WTC11 (cell line): Measurements from ENCODE around the gene SPATA3.

Experiments
- CBFB ChIP-seq: sonication (generic); formaldehyde crosslinking; IDR thresholded peaks from 2 replicates; pipeline ENCODE4 v1.8.1; 2022; ENCODE audit warnings: mild to moderate bottlenecking, low read depth, missing genetic modification reagents
- CREB1 ChIP-seq: sonication (generic); formaldehyde crosslinking; IDR thresholded peaks from 2 replicates; pipeline ENCODE4 v1.8.0; 2023; ENCODE audit warnings: mild to moderate bottlenecking, missing genetic modification reagents
- CTCF ChIP-seq: fragments of 200-600 bp; IDR thresholded peaks from 2 replicates; pipeline ENCODE4 v1.8.0; 2022; ENCODE audit warnings: antibody characterized with exemption
- E2F1 ChIP-seq: sonication (generic); formaldehyde crosslinking; IDR thresholded peaks from 2 replicates; pipeline ENCODE4 v1.8.0; 2022; ENCODE audit warnings: mild to moderate bottlenecking, missing genetic modification reagents
- ERG ChIP-seq: fragments of 250-450 bp; sonication (Bioruptor Pico); IDR thresholded peaks from 2 replicates; pipeline ENCODE4 v1.8.0; 2021; ENCODE audit warnings: mild to moderate bottlenecking
- PRRX2 ChIP-seq: fragments of 250-450 bp; sonication (Bioruptor Pico); IDR thresholded peaks from 2 replicates; pipeline ENCODE4 v1.8.0; 2021; ENCODE audit warnings: mild to moderate bottlenecking
- TEAD1 ChIP-seq: sonication (generic); formaldehyde crosslinking; IDR thresholded peaks from 2 replicates; pipeline ENCODE4 v1.8.0; 2022; ENCODE audit warnings: mild to moderate bottlenecking, missing genetic modification reagents
- USF2 ChIP-seq: sonication (generic); formaldehyde crosslinking; IDR thresholded peaks from 2 replicates; pipeline ENCODE4 v1.8.1; 2023; ENCODE audit warnings: mild to moderate bottlenecking, missing genetic modification reagents, moderate library complexity
- ZBTB21 ChIP-seq: sonication (generic); formaldehyde crosslinking; IDR thresholded peaks from 2 replicates; pipeline ENCODE4 v1.8.1; 2023; ENCODE audit warnings: mild to moderate bottlenecking, missing genetic modification reagents, borderline replicate concordance
- ZNF263 ChIP-seq: sonication (generic); formaldehyde crosslinking; IDR thresholded peaks from 2 replicates; pipeline ENCODE4 v1.8.1; 2022; ENCODE audit warnings: low read depth, mild to moderate bottlenecking, moderate library complexity, missing genetic modification reagents
- ZNF512 ChIP-seq: sonication (generic); formaldehyde crosslinking; IDR thresholded peaks from 2 replicates; pipeline ENCODE4 v1.8.1; 2022; ENCODE audit warnings: missing genetic modification reagents, borderline replicate concordance

GRCh38 chr2:230981704-230982103 lies 14.2 kb upstream of the SPATA3 start:
- TF ChIP-seq ZBTB21 (no peak), CREB1 (CRISPR knock-in tag) (no peak), ERG (CRISPR knock-in tag) (no peak), ZNF263 (CRISPR knock-in tag) (no peak), CTCF (no peak), TEAD1 (CRISPR knock-in tag) (no peak), CBFB (no peak), PRRX2 (no peak), E2F1 (CRISPR knock-in tag) (no peak), ZNF512 (CRISPR knock-in tag) (no peak), USF2 (CRISPR knock-in tag) (no peak)
